Stomach (tissue), 9 donors: Measurements from ENCODE around the gene COBL. TPM values are rescaled to one million over a fixed set of nuclear protein-coding genes. Genes with fewer than 3 reads are reported as not detected.

Experiments used
- DNase-seq, 2 donors: peaks; one replicate each; pipeline versions ENCODE4 v3.0.0 to v3.0.0-alpha.2; 2013 to 2019
- H3K27ac ChIP-seq, 5 donors: fragments of 200-600 bp in 4 of 5; sonication (generic) in 4 of 5; one replicate each; pipeline ENCODE4 v1.5.1; 2013 to 2019; ENCODE audit warnings: mild to moderate bottlenecking in 1 of 5, moderate library complexity in 1 of 5
- H3K27me3 ChIP-seq, 3 donors: fragments of 200-600 bp; sonication (generic); one replicate each; pipeline ENCODE4 v1.5.1; 2017 to 2019; ENCODE audit warnings: mixed run types in 1 of 3
- H3K36me3 ChIP-seq, 4 donors: fragments of 200-600 bp; sonication (generic); 1 replicate in 3 of 4; 2 replicates in 1 of 4; pipeline ENCODE4 v1.5.1; 2016 to 2019
- H3K4me1 ChIP-seq, 4 donors: fragments of 200-600 bp; sonication (generic); one replicate each; pipeline ENCODE4 v1.5.1; 2016 to 2019
- H3K4me3 ChIP-seq, 4 donors: fragments of 200-600 bp; sonication (generic) in 3 of 4; one replicate each; pipeline ENCODE4 v1.5.1; 2016 to 2019; ENCODE audit warnings: mild to moderate bottlenecking in 1 of 4
- H3K9me3 ChIP-seq, 4 donors: fragments of 200-600 bp; sonication (generic); one replicate each; pipeline ENCODE4 v1.5.1; 2016 to 2019
- EP300 ChIP-seq: sonication (generic); formaldehyde crosslinking; IDR thresholded peaks from one replicate; pipeline ENCODE4 v1.6.1; 2017; ENCODE audit warnings: antibody characterized with exemption
- POLR2A ChIP-seq, 4 donors: fragments of 450-650 bp; IDR thresholded peaks; one replicate each; pipeline ENCODE4 v1.6.1; 2016; ENCODE audit warnings: antibody characterized with exemption in 4 of 4, control low read depth in 2 of 4, mild to moderate bottlenecking in 1 of 4, moderate library complexity in 1 of 4
- POLR2AphosphoS5 ChIP-seq, 3 donors: sonication (generic); formaldehyde crosslinking; IDR thresholded peaks; one replicate each; pipeline ENCODE4 v1.6.1; 2016; ENCODE audit warnings: antibody characterized with exemption in 3 of 3
- WGBS, 5 donors: extraction: QIAGEN DNeasy Blood & Tissue Kit in 3 of 5; methylation state at CpG; one replicate each; pipeline versions ENCODE4 v1.1.5 to v1.1.7; 2013 to 2018; 5-methylcytosine and 5-hydroxymethylcytosine counted together
- intact Hi-C: fragments of 100-400 bp; cut with DNase I; formaldehyde crosslinking; loops from one replicate; pipeline ENCODE4 v1.15.1; 2023; ENCODE audit warnings: low total_unique reads
- polyA plus RNA-seq, 3 donors: library from polyadenylated mRNA; stranded (reverse); fragments of 200-250 nt; gene quantifications; one replicate each; pipeline ENCODE4 v1.2.3, GENCODE V29; 2013
- total RNA-seq, 5 donors: library from RNA; depleted of rRNA; stranded (reverse); fragments of >200 nt; gene quantifications; one replicate each; pipeline versions ENCODE4 v1.1.0 to v1.2.3, GENCODE V29; 2014 to 2016
- TF ChIP-seq, protein P1 (sequence below), 7 experiments: fragments of 450-650 bp in 4 of 7; fragments of 200-600 bp in 3 of 7; sonication (generic) in 3 of 7; IDR thresholded peaks; one replicate each; pipeline ENCODE4 v1.5.1; 2016 to 2019; ENCODE audit warnings: antibody characterized with exemption in 7 of 7, control low read depth in 2 of 7, mild to moderate bottlenecking in 1 of 7
- donor health status: healthy with polysubstance abuse.
- donor health status: Bipolar disorder and iron deficiency.
- donor health status: healthy.

COBL gene
- total and polyA plus RNA-seq, 8 donors = 4.9 to 79.9 (median 16.0) TPM

DNA sequence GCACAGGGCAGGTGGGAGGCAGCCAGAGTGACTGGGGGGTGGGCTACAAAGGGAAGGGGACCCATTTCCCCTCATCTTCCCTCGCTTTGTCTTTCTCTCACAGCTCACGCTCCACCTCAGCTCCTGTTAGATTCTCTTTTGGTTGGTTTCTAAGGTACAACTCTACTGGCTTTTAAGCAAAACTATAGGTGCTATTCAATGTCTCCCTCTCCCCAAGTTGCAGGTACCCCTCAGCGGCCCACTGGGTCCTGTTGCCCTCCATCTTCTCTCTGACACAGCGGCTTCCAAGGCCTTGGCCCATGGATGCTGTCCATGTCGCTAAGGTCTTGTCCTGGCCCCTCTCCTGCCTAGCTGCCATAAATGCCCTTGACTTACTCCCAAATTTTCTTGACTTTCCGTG, 168.4 kb downstream of the COBL start:
- Histone ChIP-seq H3K9me3 (peaks cover 5 to 24% (median 17%) of the 10 kb centered on the region in 4 donors), H3K36me3 (peaks cover 0 to 8% (median 3%) of the 10 kb centered on the region in 4 donors), H3K4me3 (no peak overlapping the region), H3K4me1 (peaks cover 0 to 4% (median 0%) of the 10 kb centered on the region in 4 donors), H3K27ac (no peak overlapping the region), H3K27me3 (no peaks in the 10 kb centered on the region)
- 93 to 99% (median 96%) methylated on average over 6 of the region's 6 CpGs for WGBS, 5 donors
- TF ChIP-seq, protein P1, sequence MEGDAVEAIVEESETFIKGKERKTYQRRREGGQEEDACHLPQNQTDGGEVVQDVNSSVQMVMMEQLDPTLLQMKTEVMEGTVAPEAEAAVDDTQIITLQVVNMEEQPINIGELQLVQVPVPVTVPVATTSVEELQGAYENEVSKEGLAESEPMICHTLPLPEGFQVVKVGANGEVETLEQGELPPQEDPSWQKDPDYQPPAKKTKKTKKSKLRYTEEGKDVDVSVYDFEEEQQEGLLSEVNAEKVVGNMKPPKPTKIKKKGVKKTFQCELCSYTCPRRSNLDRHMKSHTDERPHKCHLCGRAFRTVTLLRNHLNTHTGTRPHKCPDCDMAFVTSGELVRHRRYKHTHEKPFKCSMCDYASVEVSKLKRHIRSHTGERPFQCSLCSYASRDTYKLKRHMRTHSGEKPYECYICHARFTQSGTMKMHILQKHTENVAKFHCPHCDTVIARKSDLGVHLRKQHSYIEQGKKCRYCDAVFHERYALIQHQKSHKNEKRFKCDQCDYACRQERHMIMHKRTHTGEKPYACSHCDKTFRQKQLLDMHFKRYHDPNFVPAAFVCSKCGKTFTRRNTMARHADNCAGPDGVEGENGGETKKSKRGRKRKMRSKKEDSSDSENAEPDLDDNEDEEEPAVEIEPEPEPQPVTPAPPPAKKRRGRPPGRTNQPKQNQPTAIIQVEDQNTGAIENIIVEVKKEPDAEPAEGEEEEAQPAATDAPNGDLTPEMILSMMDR (IDR thresholded peaks at IDR 0.05) = no peak
- TF ChIP-seq POLR2AphosphoS5 (IDR thresholded peaks at IDR 0.05) (no peak), EP300 (no peak), POLR2A (IDR thresholded peaks at IDR 0.05) (no peak)
- intact Hi-C loops = no loop called here
- no peak for DNase-seq

DNA sequence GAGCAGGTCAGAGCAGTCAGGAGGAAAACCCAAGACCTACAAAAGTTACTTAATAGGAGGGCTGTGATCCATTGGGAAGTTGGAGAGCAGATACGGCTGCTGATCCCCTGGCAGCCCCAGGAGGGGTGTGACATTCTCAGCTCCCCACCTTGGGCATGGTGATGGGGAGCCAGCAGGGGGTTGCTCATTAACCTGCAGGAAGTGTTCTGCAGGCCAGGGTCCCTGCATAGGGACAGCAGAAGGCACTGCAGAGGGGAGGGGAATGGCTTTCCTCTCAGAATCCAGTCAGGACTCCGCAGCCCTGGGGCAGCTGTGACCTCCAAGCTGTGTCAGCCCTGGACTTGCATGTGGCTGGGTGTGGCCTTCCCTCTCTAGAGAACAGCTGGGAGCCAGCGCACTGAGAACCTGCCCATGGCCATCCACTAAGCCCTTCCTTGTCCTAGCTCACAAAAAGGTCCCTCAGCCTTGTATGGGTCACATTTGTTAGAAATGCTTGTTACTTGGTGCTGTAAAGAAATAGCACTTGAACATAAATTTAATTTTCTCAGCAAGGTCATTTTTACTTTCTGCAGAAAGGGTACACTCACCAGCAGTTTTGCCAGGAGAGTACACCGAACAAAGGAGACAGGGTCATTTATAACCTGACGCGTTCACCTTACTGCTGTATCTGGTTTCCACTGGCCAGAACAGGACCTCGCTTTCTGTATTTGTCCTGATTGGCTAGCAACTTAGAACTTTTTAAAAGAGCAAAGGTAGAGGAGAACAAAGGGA, 169.6 kb downstream of the COBL start:
- DNase-seq = no peak
- Histone ChIP-seq H3K9me3 (peaks cover 5 to 24% (median 17%) of the 10 kb centered on the region in 4 donors), H3K36me3 (peaks cover 0 to 8% (median 3%) of the 10 kb centered on the region in 4 donors), H3K27me3 (no peaks in the 10 kb centered on the region), H3K4me1 (peaks cover 0 to 4% (median 0%) of the 10 kb centered on the region in 4 donors), H3K4me3 (no peak overlapping the region), H3K27ac (no peak overlapping the region)
- WGBS, 5 donors = 94 to 98% (median 97%) methylated on average over 7 of the region's 7 CpGs
- TF ChIP-seq, protein P1 (IDR thresholded peaks at IDR 0.05) = no peak
- no peak for TF ChIP-seq POLR2A (IDR thresholded peaks at IDR 0.05)
- no peak for TF ChIP-seq EP300
- no peak for TF ChIP-seq POLR2AphosphoS5 (IDR thresholded peaks at IDR 0.05)
- intact Hi-C loops = no loop called here

DNA sequence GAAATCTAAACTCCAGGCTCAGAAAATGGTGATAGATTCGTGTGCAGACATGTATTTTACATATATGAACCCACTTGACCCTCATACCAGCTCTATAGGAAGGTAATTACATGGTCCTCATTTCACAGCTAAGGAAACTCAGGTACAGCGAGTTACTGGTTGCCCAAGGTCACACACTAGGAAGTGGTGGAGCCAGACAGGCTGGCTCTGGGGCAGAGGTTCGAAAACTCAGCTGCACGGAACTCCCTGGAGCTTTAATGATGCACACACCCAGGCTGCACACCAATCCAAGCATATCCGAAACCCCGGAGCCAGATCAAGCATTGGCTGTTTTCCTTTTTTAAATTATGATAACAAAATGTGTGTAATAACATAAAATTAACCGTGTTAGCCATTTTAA, 172.4 kb downstream of the COBL start:
- Histone ChIP-seq H3K4me3 (no peak overlapping the region), H3K36me3 (peaks cover 0 to 7% (median 3%) of the 10 kb centered on the region in 4 donors), H3K27ac (no peak overlapping the region), H3K4me1 (peaks cover 0 to 15% (median 6%) of the 10 kb centered on the region in 4 donors), H3K9me3 (peaks cover 5 to 24% (median 17%) of the 10 kb centered on the region in 4 donors), H3K27me3 (no peaks in the 10 kb centered on the region)
- intact Hi-C loops = no loop called here
- DNase-seq = no peak
- 64 to 79% (median 75%) methylated on average over 7 of the region's 7 CpGs for WGBS, 5 donors
- TF ChIP-seq EP300 (no peak), POLR2AphosphoS5 (IDR thresholded peaks at IDR 0.05) (no peak), POLR2A (IDR thresholded peaks at IDR 0.05) (no peak)
- TF ChIP-seq, protein P1 (IDR thresholded peaks at IDR 0.05) = no peak

DNA sequence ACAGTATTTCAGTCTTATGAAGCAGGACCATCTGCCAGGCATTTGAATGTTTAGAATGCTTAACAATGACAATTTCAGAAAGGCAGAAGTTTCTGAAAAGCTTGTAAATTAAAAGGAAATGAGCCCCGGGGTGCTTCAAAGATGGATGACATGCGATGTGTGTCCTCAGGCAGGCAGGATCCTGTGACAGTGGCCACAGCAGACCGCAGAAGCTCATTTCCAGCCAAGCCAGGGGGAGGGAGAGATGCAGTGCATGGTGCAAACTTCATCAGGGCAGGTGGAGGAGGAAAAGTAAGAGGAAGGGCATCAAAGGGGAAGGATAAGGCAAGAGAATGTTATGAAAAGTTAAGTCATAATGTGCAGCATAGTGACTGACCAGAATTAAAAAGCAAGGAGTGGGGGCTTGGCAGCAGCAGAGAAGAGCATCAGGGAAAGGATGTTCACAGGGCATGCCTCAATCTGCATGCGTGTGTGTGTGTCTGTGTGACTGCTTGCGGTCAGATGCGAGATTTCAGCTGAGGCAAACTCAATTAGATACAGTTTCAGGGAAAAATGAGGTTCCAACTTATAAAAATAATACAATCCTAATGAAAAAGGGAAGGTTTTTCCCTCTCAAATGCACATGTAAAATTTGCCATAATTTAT, 173.7 kb downstream of the COBL start:
- H3K27ac ChIP-seq = no peak overlapping the region
- TF ChIP-seq POLR2AphosphoS5 (IDR thresholded peaks at IDR 0.05) (no peak), EP300 (no peak), POLR2A (IDR thresholded peaks at IDR 0.05) (no peak)
- TF ChIP-seq, protein P1 (IDR thresholded peaks at IDR 0.05) = no peak
- peaks cover 0 to 7% (median 0%) of the 10 kb centered on the region in 4 donors for H3K36me3 ChIP-seq
- DNase-seq = no peak
- 82 to 86% (median 83%) methylated on average over 6 of the region's 6 CpGs for WGBS, 5 donors
- peaks cover 0 to 17% (median 6%) of the 10 kb centered on the region in 4 donors for H3K4me1 ChIP-seq
- intact Hi-C loops = no loop called here
- peaks cover 5 to 16% (median 13%) of the 10 kb centered on the region in 4 donors for H3K9me3 ChIP-seq
- H3K4me3 ChIP-seq = no peak overlapping the region
- no peaks in the 10 kb centered on the region for H3K27me3 ChIP-seq
